Transverse colon (tissue), 4 donors: Measurements from ENCODE around the gene MYOT. TPM values are rescaled to one million over a fixed set of nuclear protein-coding genes. Genes with fewer than 3 reads are reported as not detected.
"Not testable (repeated sequence)": the region's sequence is repeated elsewhere in the genome, so short reads cannot be mapped to it uniquely, and the experiment has no call there.

Source experiments
- DNase-seq: peaks from one replicate; pipeline ENCODE4 v3.0.0-alpha.2; 2019
- H3K27ac ChIP-seq, 4 donors: fragments of 200-600 bp; sonication (generic); 2 replicates each; pipeline ENCODE4 v1.5.1; 2016 to 2018; ENCODE audit warnings: inconsistent platforms in 4 of 4
- H3K27me3 ChIP-seq: fragments of 200-600 bp; sonication (generic); 2 replicates; pipeline ENCODE4 v1.5.1; 2017; ENCODE audit warnings: inconsistent platforms
- H3K36me3 ChIP-seq, 4 donors: fragments of 200-600 bp; sonication (generic); 2 replicates each; pipeline ENCODE4 v1.5.1; 2017 to 2019; ENCODE audit warnings: inconsistent platforms in 4 of 4
- H3K4me1 ChIP-seq, 4 donors: fragments of 200-600 bp; sonication (generic); 2 replicates each; pipeline ENCODE4 v1.5.1; 2017 to 2020; ENCODE audit warnings: inconsistent platforms in 4 of 4
- H3K4me3 ChIP-seq, 4 donors: fragments of 200-600 bp; sonication (generic); 1 replicate in 1 of 4; 2 replicates in 3 of 4; pipeline versions ENCODE4 v1.5.1 to v1.6.1; 2017 to 2019; ENCODE audit warnings: inconsistent platforms in 4 of 4
- H3K9me3 ChIP-seq, 2 donors: fragments of 200-600 bp; sonication (generic); 2 replicates each; pipeline ENCODE4 v1.5.1; 2017 to 2019; ENCODE audit warnings: inconsistent platforms in 2 of 2
- EP300 ChIP-seq: sonication (generic); formaldehyde crosslinking; IDR thresholded peaks from one replicate; pipeline ENCODE4 v1.6.1; 2017; ENCODE audit warnings: antibody characterized with exemption, low read depth
- POLR2A ChIP-seq: fragments of 450-650 bp; IDR thresholded peaks from one replicate; pipeline ENCODE4 v1.6.1; 2016; ENCODE audit warnings: antibody characterized with exemption, mild to moderate bottlenecking, moderate library complexity
- POLR2AphosphoS5 ChIP-seq, 3 donors: sonication (generic); formaldehyde crosslinking; IDR thresholded peaks; one replicate each; pipeline ENCODE4 v1.6.1; 2016; ENCODE audit warnings: antibody characterized with exemption in 3 of 3
- WGBS, 2 donors: methylation state at CpG; one replicate each; pipeline ENCODE4 v1.1.5; 2018; ENCODE audit warnings: low coverage in 1 of 2; 5-methylcytosine and 5-hydroxymethylcytosine counted together
- in situ Hi-C, 4 donors: fragments of 200-750 bp; cut with MboI; loops; one replicate each; pipeline versions ENCODE4 v1.15.0 to v1.15.1; 2017; ENCODE audit warnings: low sequenced_read_pairs in 3 of 4, low pct_ligation_motif_present in 1 of 4, low pct_unique_long_range_greater_than_20kb in 1 of 4
- intact Hi-C: fragments of 100-400 bp; cut with DNase I; formaldehyde crosslinking; loops from one replicate; pipeline ENCODE4 v1.15.1; 2023; ENCODE audit warnings: low total_unique reads
- total RNA-seq, 4 donors: library from RNA; depleted of rRNA; stranded (reverse); fragments of >200 nt; gene quantifications; one replicate each; pipeline ENCODE4 v1.1.0, GENCODE V29; 2016
- TF ChIP-seq, protein P1 (sequence below), 5 experiments: fragments of 200-600 bp in 3 of 5; fragments of 450-650 bp in 2 of 5; sonication (generic) in 3 of 5; IDR thresholded peaks; 1 replicate in 2 of 5; 2 replicates in 3 of 5; pipeline ENCODE4 v1.5.1; 2016 to 2017; ENCODE audit warnings: antibody characterized with exemption in 5 of 5, inconsistent platforms in 3 of 5, mild to moderate bottlenecking in 2 of 5, moderate library complexity in 1 of 5

The MYOT gene
- total RNA-seq, 4 donors from 2014 or later, result 2.9 to 7.1 (median 5.9) TPM; not detected in 1

DNA sequence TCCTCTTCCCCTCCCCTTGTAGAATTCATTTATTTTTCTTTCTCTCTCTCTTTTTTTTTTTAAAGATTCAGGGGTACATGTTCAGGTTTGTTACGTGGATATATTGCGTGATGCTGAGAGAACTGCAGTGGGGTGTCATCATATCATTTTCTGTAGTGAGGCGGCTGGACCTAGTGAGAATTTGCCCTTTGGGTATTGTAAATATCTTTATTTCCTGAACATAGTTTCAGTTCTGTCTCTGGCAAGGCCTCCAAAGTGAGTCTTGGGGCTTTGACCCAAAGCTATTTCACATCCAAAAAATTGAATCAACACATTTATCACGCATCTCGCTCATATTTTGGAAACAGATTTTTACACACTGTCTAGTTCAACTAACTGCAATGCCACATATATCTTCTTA is 25.4 kb upstream of the MYOT start:
- Histone ChIP-seq H3K27me3 (no peaks in the 10 kb centered on the region), H3K36me3 (no peaks in the 10 kb centered on the region), H3K4me1 (peaks cover 0 to 8% (median 1%) of the 10 kb centered on the region in 4 donors), H3K4me3 (no peak overlapping the region), H3K9me3 (no peaks in the 10 kb centered on the region), H3K27ac (no peak overlapping the region)
- WGBS, 2 donors, result 75 to 77% methylated on average over 2 to 5 of the region's 5 CpGs
- no peak for TF ChIP-seq POLR2AphosphoS5 (IDR thresholded peaks at IDR 0.05)
- TF ChIP-seq EP300, result no peak
- no peak for TF ChIP-seq POLR2A
- TF ChIP-seq, protein P1, sequence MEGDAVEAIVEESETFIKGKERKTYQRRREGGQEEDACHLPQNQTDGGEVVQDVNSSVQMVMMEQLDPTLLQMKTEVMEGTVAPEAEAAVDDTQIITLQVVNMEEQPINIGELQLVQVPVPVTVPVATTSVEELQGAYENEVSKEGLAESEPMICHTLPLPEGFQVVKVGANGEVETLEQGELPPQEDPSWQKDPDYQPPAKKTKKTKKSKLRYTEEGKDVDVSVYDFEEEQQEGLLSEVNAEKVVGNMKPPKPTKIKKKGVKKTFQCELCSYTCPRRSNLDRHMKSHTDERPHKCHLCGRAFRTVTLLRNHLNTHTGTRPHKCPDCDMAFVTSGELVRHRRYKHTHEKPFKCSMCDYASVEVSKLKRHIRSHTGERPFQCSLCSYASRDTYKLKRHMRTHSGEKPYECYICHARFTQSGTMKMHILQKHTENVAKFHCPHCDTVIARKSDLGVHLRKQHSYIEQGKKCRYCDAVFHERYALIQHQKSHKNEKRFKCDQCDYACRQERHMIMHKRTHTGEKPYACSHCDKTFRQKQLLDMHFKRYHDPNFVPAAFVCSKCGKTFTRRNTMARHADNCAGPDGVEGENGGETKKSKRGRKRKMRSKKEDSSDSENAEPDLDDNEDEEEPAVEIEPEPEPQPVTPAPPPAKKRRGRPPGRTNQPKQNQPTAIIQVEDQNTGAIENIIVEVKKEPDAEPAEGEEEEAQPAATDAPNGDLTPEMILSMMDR (IDR thresholded peaks at IDR 0.05), result no peak
- in situ Hi-C loops, result no loop called here
- intact Hi-C loops, result no loop called here
- no peak for DNase-seq

DNA sequence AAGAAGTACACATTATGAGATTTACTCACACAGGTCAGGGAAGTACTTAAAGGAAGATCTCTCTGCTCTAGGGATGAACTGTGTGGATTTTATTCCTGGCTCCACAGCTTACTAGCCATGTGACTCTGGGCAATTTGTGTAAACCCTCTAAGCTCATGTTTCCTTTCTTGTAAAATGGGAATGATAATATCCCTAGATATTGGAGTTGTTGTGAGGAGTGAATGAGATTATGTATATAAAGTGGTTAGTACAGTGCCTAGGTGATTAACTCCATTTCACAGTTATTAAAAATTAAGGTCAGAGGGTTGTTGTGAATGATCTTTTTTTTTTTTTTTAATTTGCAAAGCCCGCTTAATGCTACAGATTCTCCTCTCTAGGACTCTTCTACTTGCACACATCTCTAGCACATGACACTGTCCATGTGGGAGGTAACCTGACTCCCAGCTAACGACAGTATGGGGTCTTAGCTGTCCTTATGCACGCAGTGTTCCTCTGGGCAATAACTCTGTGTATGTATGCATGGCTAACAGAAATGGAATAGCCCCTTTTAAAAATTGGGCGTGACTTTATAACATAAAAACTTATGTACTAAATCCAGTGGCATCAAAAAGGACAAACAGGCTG is 23.9 kb upstream of the MYOT start:
- Histone ChIP-seq H3K27ac (no peak overlapping the region), H3K4me1 (no peaks in the 10 kb centered on the region), H3K27me3 (no peaks in the 10 kb centered on the region), H3K4me3 (no peak overlapping the region), H3K36me3 (no peaks in the 10 kb centered on the region), H3K9me3 (no peaks in the 10 kb centered on the region)
- DNase-seq, result no peak
- intact Hi-C loops (no loop called here), in situ Hi-C loops (no loop called here)
- WGBS, 2 donors, result 64 to 100% methylated on average over 3 to 4 of the region's 4 CpGs
- TF ChIP-seq, protein P1 (IDR thresholded peaks at IDR 0.05), result no peak
- TF ChIP-seq POLR2A (no peak), EP300 (no peak), POLR2AphosphoS5 (IDR thresholded peaks at IDR 0.05) (no peak)

DNA sequence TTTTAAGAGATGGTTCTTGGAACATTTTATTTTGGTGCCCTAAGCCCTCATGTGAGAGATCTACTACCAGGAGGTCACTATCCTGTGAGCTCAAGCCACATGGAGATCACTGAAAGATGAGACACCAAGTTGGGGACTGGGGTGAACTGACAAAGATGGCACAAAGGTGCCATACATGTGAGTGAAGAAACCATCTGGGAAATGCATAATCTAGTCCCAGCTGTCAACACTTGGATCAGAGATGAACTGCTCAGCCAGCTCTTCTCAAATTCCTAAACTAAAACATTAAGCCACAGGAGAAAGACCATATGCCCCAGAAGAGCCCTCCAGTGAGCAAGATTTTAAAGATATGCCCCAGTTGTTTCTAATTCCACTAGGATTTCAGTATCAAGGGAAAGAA is 22.2 kb upstream of the MYOT start:
- no peaks in the 10 kb centered on the region for H3K4me1 ChIP-seq
- no peaks in the 10 kb centered on the region for H3K36me3 ChIP-seq
- no peak overlapping the region for H3K4me3 ChIP-seq
- DNase-seq, result no peak
- intact Hi-C loops, result no loop called here
- no peaks in the 10 kb centered on the region for H3K9me3 ChIP-seq
- TF ChIP-seq, protein P1 (IDR thresholded peaks at IDR 0.05), result no peak
- TF ChIP-seq EP300 (no peak), POLR2AphosphoS5 (IDR thresholded peaks at IDR 0.05) (no peak), POLR2A (no peak)
- no peak overlapping the region for H3K27ac ChIP-seq
- no peaks in the 10 kb centered on the region for H3K27me3 ChIP-seq
- in situ Hi-C loops, result no loop called here

DNA sequence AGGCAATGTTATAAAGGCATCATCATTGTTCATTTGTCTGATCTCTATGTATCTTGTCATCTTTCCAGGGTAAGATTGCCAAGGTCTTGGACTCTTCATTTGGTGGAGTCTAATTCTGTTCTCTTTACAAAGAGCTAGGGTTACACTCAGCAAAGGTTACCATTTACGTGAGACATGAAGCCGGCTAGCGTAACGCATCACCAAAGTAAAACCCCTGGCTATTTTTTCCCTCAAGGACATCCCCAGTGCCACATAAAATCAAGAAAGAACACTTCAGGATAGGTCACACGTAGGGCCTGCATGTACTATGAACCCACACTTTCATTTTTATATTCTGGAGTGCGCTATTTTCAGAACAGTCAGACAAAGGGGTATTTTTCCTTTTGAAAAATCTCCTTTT is 20.0 kb upstream of the MYOT start:
- WGBS, 2 donors, result 57 to 80% methylated on average over 3 to 6 of the region's 6 CpGs
- TF ChIP-seq EP300, result no peak
- TF ChIP-seq POLR2A, result no peak
- TF ChIP-seq, protein P1 (IDR thresholded peaks at IDR 0.05), result no peak
- no peak for TF ChIP-seq POLR2AphosphoS5 (IDR thresholded peaks at IDR 0.05)
- H3K27ac ChIP-seq, result no peak overlapping the region
- H3K36me3 ChIP-seq, result no peaks in the 10 kb centered on the region
- intact Hi-C loops (no loop called here), in situ Hi-C loops (no loop called here)
- H3K4me3 ChIP-seq, result no peak overlapping the region
- no peak for DNase-seq
- no peaks in the 10 kb centered on the region for H3K4me1 ChIP-seq
- no peaks in the 10 kb centered on the region for H3K9me3 ChIP-seq
- H3K27me3 ChIP-seq, result no peaks in the 10 kb centered on the region

DNA sequence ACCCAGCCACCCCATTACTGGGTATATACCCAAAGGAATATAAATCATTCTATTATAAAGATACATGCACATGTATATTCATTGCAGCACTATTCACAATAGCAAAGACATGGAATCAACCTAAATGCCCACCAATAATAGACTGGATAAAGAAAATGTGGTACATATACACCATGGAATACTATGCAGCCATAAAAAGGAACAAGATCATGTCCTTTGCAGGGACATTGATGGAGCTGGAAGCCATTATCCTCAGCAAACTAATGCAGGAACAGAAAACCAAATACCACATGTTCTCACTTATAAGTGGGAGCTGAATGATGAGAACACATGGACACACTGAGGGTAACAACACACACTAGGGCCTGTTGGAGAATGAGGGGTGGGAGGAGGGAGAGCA is 14.5 kb upstream of the MYOT start:
- H3K27ac ChIP-seq, H3K36me3 ChIP-seq, in situ Hi-C loops, intact Hi-C loops, H3K4me3 ChIP-seq, H3K27me3 ChIP-seq, H3K4me1 ChIP-seq, H3K9me3 ChIP-seq, DNase-seq: not testable (repeated sequence)
